T-helper 1 cell treated with Interleukin-12 subunit alpha and Interleukin-12 subunit beta and Interleukin-4 antibody, amounts not matched to agents 30 ng/mL and 1 ng/mL, for 36 hours (primary cell): Measurements from ENCODE around the gene C16orf54. TPM values are rescaled to one million over a fixed set of nuclear protein-coding genes. Genes with fewer than 3 reads are reported as not detected.
"Not testable (repeated sequence)": the region's sequence is repeated elsewhere in the genome, so short reads cannot be mapped to it uniquely, and the experiment has no call there.

ENCODE experiments used
- intact Hi-C: fragments of 100-400 bp; cut with micrococcal nuclease; formaldehyde crosslinking; loops from one replicate; pipeline ENCODE4 v1.15.1; 2024
- total RNA-seq: library from RNA; stranded (reverse); gene quantifications from 2 replicates; pipeline ENCODE4 v1.2.3, GENCODE V29; 2022

The C16orf54 gene
- total RNA-seq, 1 donor from 2014 or later = 65.2 TPM

GRCh38 chr16:29770250-29770929, 24.6 kb upstream of the C16orf54 start:
- intact Hi-C loops = no loop called here

DNA sequence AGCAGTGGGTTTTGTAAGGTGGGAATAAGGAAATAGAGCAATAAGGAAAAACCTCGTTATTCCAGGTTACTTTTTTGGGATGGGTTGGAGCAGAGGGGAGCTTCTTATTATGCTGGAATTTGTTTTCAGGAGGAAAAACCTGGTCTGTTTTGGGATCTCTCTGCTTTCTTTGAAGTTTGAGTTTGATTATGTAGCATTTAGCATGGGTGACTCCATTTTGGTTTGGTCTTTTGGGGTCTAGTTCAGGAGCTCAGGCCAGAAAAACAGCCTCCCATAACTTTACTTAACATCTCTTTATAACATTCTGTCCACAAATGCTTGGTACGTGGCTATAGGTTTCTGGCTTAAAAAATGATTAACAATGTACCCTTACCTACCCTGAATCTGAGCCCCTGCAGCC, 23.7 kb upstream of the C16orf54 start:
- intact Hi-C loops = no loop called here

DNA sequence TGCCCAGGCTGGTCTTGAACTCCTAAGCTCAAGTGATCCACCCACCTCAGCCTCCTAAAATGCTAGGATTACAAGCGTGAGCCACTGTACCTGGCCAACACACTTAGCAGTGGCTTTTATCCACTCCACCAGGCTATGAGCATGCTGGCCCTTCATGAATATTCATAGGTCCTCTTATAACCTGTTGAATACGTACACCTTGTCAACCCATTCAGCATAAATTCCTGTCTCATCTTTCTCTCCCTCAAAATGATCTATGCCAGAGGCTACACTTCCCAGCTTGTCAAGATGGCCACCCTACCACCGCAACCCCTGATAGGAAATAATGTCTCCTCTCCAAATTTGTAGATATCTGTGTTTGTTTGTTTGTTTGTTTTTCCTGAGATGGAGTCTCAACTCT, 21.3 kb upstream of the C16orf54 start:
- intact Hi-C loops = no loop called here

DNA sequence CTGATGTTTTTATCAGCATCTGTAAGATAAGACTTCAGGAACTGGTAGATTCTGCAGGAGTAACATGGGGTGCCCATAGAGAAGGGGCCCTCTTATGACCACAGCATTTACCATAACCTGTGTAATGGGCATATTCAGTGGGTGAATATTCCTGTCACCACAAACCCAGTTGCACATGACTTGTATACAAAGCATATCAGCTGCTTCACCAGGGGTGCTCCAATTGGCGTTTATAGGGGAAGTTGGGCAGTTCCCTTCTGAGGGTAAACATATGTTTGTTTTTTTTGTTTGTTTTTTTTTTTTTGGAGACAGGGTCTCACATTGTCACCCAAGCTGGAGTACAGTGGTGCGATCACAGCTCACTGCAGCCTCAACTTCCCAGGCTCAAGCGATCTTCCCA, 20.8 kb upstream of the C16orf54 start:
- intact Hi-C loops = no loop called here

- intact Hi-C loops = no loop called here
These were observed 19.6 kb upstream of the C16orf54 start for GRCh38 chr16:29765167-29766032.

DNA sequence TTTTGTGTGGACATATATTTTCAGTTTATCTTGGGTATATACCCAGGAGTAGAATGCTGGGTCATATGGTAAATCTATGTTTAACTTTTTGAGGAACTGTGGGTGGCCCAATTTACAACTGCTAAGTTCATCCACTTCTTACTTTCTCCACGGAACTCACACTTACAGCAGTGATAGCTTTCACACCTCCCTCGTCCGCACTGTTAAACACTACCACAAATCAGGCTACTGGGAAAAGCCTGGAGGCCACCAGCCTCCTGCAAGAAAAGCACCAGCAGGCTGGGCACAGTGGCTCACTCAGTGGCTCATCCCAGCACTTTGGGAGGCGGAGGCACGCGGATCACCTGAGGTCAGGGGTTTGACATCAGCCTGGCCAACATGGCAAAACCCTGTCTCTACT, 17.5 kb upstream of the C16orf54 start:
- intact Hi-C loops = no loop called here

GRCh38 chr16:29761882-29762281, 16.1 kb upstream of the C16orf54 start:
- intact Hi-C loops = no loop called here

GRCh38 chr16:29761280-29761651, 15.5 kb upstream of the C16orf54 start:
- intact Hi-C loops = not testable (repeated sequence)

- intact Hi-C loops = no loop called here
These were observed 14.9 kb upstream of the C16orf54 start for GRCh38 chr16:29760567-29761279.

DNA sequence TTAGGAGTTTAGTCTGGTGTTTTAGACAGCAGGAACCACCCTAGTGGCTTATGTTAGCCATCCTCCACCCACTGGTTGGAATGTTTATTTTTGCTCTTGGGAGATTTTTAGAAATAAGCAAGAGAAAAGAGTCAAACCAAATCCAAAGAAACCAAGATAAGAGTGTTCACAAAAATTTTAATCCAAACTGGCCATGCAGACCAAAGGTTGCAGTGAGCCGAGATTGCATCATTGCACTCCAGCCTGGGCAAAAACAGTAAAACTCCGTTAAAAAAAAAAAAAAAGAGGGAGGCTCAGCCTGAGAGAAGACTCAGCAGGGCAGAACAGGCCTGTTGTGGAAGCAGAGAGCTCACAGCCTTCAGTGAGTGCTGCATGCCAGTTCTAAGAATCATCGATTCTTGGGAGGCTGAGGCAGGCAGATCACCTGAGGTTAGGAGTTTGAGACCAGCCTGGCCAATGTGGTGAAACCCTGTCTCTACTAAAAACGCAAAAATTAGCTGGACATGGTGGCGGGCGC, 12.2 kb upstream of the C16orf54 start:
- intact Hi-C loops = no loop called here

GRCh38 chr16:29757086-29757485, 11.3 kb upstream of the C16orf54 start:
- intact Hi-C loops = not testable (repeated sequence)

DNA sequence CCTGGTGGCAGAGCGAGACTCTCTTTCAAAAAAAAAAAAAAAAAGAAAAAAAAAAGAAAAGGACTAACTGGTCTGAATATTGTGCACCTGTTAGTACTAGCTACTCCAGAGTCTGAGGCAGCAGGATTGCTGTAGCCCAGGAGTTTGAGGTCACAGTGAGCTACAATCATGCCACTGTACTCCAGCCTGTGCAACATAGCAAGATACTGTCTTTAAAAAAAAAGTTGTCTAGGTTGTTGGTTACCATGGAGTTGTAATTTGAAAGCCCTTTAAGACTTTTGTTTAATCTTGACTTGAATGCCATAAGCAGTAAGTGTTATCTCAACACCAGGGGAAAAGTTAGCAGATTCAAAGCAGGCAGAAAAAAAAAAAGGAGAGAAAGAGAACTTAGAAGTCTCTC, 10.9 kb upstream of the C16orf54 start:
- intact Hi-C loops = no loop called here

DNA sequence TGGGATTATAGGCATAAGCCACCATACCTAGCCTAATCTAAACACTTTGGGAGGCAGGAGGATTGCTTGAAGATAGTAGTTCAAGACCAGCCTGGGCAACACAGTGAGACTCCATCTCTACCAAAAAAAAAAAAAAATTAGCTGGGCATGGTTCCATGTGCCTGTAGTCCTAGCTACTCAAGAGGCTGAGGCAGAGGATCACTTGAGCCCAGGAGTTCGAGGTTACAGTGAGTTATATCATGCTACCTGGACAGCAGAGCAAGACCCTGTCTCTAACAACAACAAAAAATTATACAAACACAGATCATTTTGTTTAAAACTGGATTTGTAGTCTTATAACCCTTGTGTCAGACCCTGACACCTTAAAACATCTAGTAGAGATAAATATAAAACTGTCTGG, 7.7 kb upstream of the C16orf54 start:
- intact Hi-C loops = no loop called here

- intact Hi-C loops = not testable (repeated sequence)
These were observed 3.0 kb upstream of the C16orf54 start for GRCh38 chr16:29748760-29749149.

- intact Hi-C loops = loop anchor here (2.0 kb wide), 2 partner anchors 37 to 47 kb away; no protein-coding TSS in a partner anchor
These were observed 2.4 kb upstream of the C16orf54 start for GRCh38 chr16:29747947-29748759.

- intact Hi-C loops = loop anchor here (1.0 to 2.0 kb wide), 6 partner anchors 8 to 59 kb away; partner anchors contain the start of gene KIF22
These were observed 728 bp upstream of the C16orf54 start for GRCh38 chr16:29746518-29746917.

DNA sequence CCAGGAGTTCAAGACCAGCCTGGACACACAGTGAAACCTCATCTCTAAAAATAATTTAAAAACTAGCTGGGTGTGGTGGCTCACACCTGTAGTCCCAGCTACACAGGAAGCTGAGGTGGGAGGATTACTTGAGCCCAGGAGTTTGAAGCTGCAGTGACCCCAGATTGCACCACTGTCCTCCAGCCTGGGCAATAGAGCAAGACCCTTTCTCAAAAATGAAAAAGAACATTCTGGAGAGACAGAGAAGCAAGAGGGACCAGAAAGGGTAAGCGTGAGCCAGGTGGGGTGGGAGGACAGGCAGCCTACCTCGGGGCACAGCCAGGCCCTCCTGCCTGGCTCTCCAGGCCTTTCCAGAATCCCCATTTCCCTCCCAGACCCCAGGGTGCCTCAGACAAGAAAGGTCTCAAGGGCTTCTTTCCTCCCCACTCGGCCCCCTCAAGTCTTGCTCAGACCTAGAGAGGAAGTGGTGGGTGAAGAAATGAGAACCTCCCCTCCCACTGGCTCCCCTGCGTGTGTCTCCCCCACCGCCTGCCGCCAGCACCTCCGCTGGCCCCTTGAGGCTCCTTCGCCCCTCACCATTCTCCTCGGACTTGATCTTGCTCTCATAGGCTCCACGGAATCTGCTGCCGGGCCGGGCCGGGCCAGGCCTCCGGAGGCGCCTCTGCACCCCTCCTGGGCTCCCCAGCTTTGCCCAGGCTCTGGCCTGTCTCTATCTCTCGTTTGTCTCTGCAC, 503 bp downstream of the C16orf54 start:
- intact Hi-C loops = loop anchor here (2.0 kb wide), 1 partner anchor 76 kb away; the partner anchor contains the start of gene MVP

- intact Hi-C loops = loop anchor here (2.0 kb wide), 1 partner anchor 76 kb away; the partner anchor contains the start of gene MVP
These were observed 1.2 kb downstream of the C16orf54 start for GRCh38 chr16:29744541-29745101.

DNA sequence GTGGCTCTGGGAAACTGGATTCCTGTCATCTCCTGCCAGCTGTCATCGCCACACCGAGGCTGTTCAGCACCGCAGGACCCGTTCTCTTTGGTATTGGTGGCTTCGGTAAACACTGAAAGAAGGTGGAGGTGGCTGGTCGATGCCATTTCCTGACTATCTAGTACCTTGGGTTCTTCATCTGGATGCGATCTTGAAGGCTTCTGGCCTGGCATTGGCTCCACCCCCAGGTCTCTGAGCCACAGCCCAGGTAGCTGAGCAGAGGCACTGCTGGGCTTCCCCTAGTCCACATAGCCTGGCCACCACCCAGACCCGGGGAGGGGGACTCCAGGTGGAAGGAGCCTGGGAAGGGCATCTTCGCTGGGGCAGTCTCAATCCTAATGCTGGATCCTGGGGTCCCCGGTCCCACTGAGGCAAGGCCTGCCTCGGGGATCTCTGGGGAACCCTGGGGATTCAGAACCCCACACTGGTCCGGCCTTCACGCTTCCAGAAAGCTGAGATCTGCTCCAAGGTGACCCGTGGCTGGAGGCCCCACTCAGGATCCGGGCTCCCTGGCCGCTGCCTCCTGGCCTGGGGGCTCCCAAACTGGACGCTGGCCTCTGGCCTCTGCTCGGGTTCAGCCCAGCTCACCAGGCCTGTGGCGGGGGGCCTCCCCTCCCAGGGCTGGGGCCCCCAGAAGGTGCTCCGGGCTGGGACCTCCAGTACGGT, 1.8 kb downstream of the C16orf54 start:
- intact Hi-C loops = loop anchor here (2.0 kb wide), 1 partner anchor 77 kb away; the partner anchor contains the start of gene MVP
